ENCODE data around the gene MSH2. TPM values are rescaled to one million over a fixed set of nuclear protein-coding genes. Genes with fewer than 3 reads are reported as not detected.

MSH2 gene
- total and polyA plus RNA-seq, 2 of the 13 experiments (the other 11 are each of a cell fraction or from before 2014, with no cell fraction given): 19.9 to 76.3 TPM

DNA sequence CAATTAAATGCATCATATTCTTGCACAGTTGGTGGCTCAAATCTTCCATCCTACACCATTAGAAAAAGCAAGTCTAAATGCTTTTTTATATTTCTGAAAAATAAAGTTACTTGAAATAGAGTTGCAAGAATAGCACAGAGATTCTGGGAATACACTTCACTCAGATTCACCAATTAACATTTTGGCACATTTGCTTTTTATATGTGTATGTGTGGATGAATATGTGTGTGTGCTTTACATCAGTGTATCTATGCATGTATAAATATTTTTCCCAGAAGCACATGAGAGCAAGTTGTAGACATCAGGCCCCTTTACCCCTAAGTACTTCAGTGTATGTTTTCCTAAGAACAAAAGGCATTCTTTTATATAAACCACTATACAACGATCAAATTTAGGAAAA is 27.6 kb upstream of the MSH2 start:
- Histone ChIP-seq H3K27ac (ENCODE audit: extremely low read length, insufficient read depth, low read length) (no peak overlapping the region), H3K9me3 (ENCODE audit: low read length) (no peaks in the 10 kb centered on the region), H3K36me3 (replicated peaks in 1 of 2; ENCODE audit: control insufficient read depth in 1 of 2, insufficient read depth in 2 of 2, low read length in 2 of 2) (peaks cover 3 to 46% of the 10 kb centered on the region in 2 experiments), H3K4me3 (replicated peaks in 1 of 3; ENCODE audit: insufficient read depth in 1 of 3, low read depth in 2 of 3, low read length in 3 of 3) (no peak overlapping the region), H4K20me1 (ENCODE audit: insufficient read depth, low read length) (no peaks in the 10 kb centered on the region; the same call in 1 of the 2 replicates), H2AFZ (ENCODE audit: low read length) (no peak overlapping the region), H3K9ac (ENCODE audit: insufficient read depth, low read depth, low read length) (no peak overlapping the region), H3K27me3 (ENCODE audit: control insufficient read depth in 1 of 2, insufficient read depth in 2 of 2, low read length in 2 of 2) (no peaks in the 10 kb centered on the region), H3K79me2 (ENCODE audit: insufficient read depth, low read length) (peaks cover 13% of the 10 kb centered on the region), H3K4me1 (ENCODE audit: insufficient read depth, low read length) (peaks cover 35% of the 10 kb centered on the region), H3K4me2 (ENCODE audit: low read depth, low read length) (no peak overlapping the region)
- FAIRE-seq (no peak), ATAC-seq (no peak), DNase-seq (ENCODE audit: low spot score) (no peak)
- in situ Hi-C loops (cut with HindIII; ENCODE audit: extremely low pct_ligation_motif_present, low pct_unique_long_range_greater_than_20kb) (no loop called here), intact Hi-C loops (cut with micrococcal nuclease; ENCODE audit: unreplicated experiment) (no loop called here)
- ChIA-PET POLR2A (interaction anchor here (0.5 to 1.6 kb wide), 3 partner anchors 13 to 47 kb away, joined by 3 to 4 read pairs (median 4); no protein-coding TSS in a partner anchor), CTCF (ENCODE audit: low intra/inter-chr PET ratio, low total read pairs) (no interaction called here)
- BruUV-seq (replicated peaks): no TSS peak
- TF ChIP-seq ZNF44 (CRISPR knock-in tag; IDR thresholded peaks at IDR 0.05): no peak
- TF ChIP-seq NCOA2 (CRISPR knock-in tag; IDR thresholded peaks at IDR 0.05): no peak
- TF ChIP-seq HNRNPUL1 (IDR thresholded peaks at IDR 0.05; ENCODE audit: low read depth, low read length): no peak
- TF ChIP-seq MAF1 (CRISPR knock-in tag; IDR thresholded peaks at IDR 0.05; ENCODE audit: borderline replicate concordance): no peak
- no peak for TF ChIP-seq KDM1A (CRISPR knock-in tag; IDR thresholded peaks at IDR 0.05)
- TF ChIP-seq ZNF138 (CRISPR knock-in tag; IDR thresholded peaks at IDR 0.05; ENCODE audit: low read depth): no peak
- no peak for TF ChIP-seq MAFK (conservative IDR thresholded peaks at IDR 0.05 in 1 of 2, IDR thresholded peaks at IDR 0.05 in 1 of 2; ENCODE audit: low read length in 2 of 2)
- TF ChIP-seq, protein P1, sequence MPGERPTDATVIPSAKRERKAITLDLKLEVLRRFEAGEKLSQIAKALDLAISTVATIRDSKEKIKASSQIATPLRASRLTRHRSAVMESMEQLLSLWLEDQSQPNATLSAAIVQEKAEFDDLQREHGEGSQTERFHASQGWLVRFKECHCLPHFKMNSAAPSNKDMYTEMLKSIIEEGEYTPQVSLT (CRISPR knock-in tag; IDR thresholded peaks at IDR 0.05; ENCODE audit: borderline replicate concordance, low read depth): no peak
- TF ChIP-seq, protein P2, sequence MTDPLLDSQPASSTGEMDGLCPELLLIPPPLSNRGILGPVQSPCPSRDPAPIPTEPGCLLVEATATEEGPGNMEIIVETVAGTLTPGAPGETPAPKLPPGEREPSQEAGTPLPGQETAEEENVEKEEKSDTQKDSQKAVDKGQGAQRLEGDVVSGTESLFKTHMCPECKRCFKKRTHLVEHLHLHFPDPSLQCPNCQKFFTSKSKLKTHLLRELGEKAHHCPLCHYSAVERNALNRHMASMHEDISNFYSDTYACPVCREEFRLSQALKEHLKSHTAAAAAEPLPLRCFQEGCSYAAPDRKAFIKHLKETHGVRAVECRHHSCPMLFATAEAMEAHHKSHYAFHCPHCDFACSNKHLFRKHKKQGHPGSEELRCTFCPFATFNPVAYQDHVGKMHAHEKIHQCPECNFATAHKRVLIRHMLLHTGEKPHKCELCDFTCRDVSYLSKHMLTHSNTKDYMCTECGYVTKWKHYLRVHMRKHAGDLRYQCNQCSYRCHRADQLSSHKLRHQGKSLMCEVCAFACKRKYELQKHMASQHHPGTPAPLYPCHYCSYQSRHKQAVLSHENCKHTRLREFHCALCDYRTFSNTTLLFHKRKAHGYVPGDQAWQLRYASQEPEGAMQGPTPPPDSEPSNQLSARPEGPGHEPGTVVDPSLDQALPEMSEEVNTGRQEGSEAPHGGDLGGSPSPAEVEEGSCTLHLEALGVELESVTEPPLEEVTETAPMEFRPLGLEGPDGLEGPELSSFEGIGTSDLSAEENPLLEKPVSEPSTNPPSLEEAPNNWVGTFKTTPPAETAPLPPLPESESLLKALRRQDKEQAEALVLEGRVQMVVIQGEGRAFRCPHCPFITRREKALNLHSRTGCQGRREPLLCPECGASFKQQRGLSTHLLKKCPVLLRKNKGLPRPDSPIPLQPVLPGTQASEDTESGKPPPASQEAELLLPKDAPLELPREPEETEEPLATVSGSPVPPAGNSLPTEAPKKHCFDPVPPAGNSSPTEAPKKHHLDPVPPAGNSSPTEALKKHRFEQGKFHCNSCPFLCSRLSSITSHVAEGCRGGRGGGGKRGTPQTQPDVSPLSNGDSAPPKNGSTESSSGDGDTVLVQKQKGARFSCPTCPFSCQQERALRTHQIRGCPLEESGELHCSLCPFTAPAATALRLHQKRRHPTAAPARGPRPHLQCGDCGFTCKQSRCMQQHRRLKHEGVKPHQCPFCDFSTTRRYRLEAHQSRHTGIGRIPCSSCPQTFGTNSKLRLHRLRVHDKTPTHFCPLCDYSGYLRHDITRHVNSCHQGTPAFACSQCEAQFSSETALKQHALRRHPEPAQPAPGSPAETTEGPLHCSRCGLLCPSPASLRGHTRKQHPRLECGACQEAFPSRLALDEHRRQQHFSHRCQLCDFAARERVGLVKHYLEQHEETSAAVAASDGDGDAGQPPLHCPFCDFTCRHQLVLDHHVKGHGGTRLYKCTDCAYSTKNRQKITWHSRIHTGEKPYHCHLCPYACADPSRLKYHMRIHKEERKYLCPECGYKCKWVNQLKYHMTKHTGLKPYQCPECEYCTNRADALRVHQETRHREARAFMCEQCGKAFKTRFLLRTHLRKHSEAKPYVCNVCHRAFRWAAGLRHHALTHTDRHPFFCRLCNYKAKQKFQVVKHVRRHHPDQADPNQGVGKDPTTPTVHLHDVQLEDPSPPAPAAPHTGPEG (CRISPR knock-in tag; IDR thresholded peaks at IDR 0.05): no peak
- TF ChIP-seq CHD4 (IDR thresholded peaks at IDR 0.05; ENCODE audit: borderline replicate concordance, low read length): no peak
- no peak for TF ChIP-seq ZNF841 (CRISPR knock-in tag; IDR thresholded peaks at IDR 0.05; ENCODE audit: borderline replicate concordance)
- TF ChIP-seq MAFF (IDR thresholded peaks at IDR 0.05; ENCODE audit: low read depth, low read length): no peak
- no peak for TF ChIP-seq MTA1 (CRISPR knock-in tag; IDR thresholded peaks at IDR 0.05; ENCODE audit: borderline replicate concordance)
- TF ChIP-seq SRSF4 (IDR thresholded peaks at IDR 0.05; ENCODE audit: low read depth, low read length, poor library complexity, severe bottlenecking): no peak
- TF ChIP-seq PRMT3 (CRISPR knock-in tag; IDR thresholded peaks at IDR 0.05; ENCODE audit: borderline replicate concordance, low read depth): no peak
- TF ChIP-seq, protein P3, sequence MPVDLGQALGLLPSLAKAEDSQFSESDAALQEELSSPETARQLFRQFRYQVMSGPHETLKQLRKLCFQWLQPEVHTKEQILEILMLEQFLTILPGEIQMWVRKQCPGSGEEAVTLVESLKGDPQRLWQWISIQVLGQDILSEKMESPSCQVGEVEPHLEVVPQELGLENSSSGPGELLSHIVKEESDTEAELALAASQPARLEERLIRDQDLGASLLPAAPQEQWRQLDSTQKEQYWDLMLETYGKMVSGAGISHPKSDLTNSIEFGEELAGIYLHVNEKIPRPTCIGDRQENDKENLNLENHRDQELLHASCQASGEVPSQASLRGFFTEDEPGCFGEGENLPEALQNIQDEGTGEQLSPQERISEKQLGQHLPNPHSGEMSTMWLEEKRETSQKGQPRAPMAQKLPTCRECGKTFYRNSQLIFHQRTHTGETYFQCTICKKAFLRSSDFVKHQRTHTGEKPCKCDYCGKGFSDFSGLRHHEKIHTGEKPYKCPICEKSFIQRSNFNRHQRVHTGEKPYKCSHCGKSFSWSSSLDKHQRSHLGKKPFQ (CRISPR knock-in tag; IDR thresholded peaks at IDR 0.05; ENCODE audit: insufficient replicate concordance): no peak
- TF ChIP-seq ZNF737 (CRISPR knock-in tag; IDR thresholded peaks at IDR 0.05; ENCODE audit: borderline replicate concordance): no peak
- WGBS (ENCODE audit: low lambda C conversion rate): 83% methylated on average over 1 of the region's 1 CpG
